Measurements from ENCODE around the gene CMTR1.

DNA sequence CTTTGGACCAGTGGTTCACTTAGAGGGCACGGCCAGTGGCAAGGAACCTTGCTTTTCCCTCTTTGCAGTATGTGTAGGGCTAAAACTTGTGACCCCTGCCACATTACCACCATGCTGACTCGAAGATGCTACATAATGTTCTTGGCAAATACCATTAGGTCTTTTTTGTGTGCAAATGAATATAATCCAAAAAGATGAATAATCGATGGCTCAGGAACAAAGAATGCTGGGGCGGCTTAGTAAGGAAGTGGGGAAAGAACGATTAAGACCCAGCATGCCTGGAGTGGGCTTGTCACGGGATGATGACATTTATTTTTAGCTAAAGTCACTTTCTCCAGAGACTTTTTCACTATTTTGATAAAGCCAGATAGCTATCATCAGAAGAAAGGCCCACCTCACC is 23.1 kb downstream of the CMTR1 start:
- no peak for TF ChIP-seq POLR2AphosphoS5 (IDR thresholded peaks at IDR 0.05; ENCODE audit: low read depth)
- TF ChIP-seq, protein P1, sequence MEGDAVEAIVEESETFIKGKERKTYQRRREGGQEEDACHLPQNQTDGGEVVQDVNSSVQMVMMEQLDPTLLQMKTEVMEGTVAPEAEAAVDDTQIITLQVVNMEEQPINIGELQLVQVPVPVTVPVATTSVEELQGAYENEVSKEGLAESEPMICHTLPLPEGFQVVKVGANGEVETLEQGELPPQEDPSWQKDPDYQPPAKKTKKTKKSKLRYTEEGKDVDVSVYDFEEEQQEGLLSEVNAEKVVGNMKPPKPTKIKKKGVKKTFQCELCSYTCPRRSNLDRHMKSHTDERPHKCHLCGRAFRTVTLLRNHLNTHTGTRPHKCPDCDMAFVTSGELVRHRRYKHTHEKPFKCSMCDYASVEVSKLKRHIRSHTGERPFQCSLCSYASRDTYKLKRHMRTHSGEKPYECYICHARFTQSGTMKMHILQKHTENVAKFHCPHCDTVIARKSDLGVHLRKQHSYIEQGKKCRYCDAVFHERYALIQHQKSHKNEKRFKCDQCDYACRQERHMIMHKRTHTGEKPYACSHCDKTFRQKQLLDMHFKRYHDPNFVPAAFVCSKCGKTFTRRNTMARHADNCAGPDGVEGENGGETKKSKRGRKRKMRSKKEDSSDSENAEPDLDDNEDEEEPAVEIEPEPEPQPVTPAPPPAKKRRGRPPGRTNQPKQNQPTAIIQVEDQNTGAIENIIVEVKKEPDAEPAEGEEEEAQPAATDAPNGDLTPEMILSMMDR (IDR thresholded peaks at IDR 0.05; ENCODE audit: insufficient read depth, low read length) = no peak
